ENCODE data around the gene BDNF. TPM values are rescaled to one million over a fixed set of nuclear protein-coding genes. Genes with fewer than 3 reads are reported as not detected.
"Not testable (repeated sequence)": the region's sequence is repeated elsewhere in the genome, so short reads cannot be mapped to it uniquely, and the experiment has no call there.

The BDNF gene
- total and polyA plus RNA-seq, 12 donors: 0.16 to 19.1 (median 2.5) TPM

DNA sequence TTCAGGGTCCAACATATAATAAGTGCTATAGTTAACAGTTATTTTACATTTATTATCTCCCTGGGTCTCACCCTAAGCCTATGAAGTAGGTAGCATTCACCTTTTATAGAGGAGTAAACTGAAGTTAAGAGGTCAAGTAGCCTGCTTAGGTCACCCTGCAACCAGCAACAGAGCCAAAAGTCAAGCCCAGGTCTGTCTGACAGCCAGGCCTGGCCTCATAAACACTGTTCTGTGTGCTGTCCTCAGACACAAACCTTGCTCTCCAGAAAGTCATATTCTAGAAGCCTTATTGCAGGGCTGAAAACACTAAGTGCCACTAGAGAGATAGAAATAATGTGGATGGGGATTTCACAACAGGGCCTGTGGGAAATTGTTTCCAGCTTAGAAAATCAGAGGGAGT, 59.3 kb downstream of the BDNF start:
- no peaks in the 10 kb centered on the region for H3K36me3 ChIP-seq
- no peaks in the 10 kb centered on the region for H3K27me3 ChIP-seq
- H3K4me3 ChIP-seq: no peak overlapping the region
- DNase-seq (peak in 1 of 2 donors; percentile 22), ATAC-seq (peak in 6 of 8 donors; percentile 63 to 84 (median 82))
- peak overlapping the region in 4 of 10 donors; percentile 14 to 60 (median 40) for H3K27ac ChIP-seq
- intact Hi-C loops (cut with DNase I): loop anchor here in 2 of 10 donors (10.0 kb wide), 2 partner anchors 106 to 116 kb away; no protein-coding TSS in a partner anchor
- H3K9me3 ChIP-seq: peaks cover 0 to 10% (median 0%) of the 10 kb centered on the region in 11 donors
- TF ChIP-seq, protein P1, sequence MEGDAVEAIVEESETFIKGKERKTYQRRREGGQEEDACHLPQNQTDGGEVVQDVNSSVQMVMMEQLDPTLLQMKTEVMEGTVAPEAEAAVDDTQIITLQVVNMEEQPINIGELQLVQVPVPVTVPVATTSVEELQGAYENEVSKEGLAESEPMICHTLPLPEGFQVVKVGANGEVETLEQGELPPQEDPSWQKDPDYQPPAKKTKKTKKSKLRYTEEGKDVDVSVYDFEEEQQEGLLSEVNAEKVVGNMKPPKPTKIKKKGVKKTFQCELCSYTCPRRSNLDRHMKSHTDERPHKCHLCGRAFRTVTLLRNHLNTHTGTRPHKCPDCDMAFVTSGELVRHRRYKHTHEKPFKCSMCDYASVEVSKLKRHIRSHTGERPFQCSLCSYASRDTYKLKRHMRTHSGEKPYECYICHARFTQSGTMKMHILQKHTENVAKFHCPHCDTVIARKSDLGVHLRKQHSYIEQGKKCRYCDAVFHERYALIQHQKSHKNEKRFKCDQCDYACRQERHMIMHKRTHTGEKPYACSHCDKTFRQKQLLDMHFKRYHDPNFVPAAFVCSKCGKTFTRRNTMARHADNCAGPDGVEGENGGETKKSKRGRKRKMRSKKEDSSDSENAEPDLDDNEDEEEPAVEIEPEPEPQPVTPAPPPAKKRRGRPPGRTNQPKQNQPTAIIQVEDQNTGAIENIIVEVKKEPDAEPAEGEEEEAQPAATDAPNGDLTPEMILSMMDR (IDR thresholded peaks at IDR 0.05): no peak
- H3K4me1 ChIP-seq: peaks cover 0 to 10% (median 0%) of the 10 kb centered on the region in 9 donors

DNA sequence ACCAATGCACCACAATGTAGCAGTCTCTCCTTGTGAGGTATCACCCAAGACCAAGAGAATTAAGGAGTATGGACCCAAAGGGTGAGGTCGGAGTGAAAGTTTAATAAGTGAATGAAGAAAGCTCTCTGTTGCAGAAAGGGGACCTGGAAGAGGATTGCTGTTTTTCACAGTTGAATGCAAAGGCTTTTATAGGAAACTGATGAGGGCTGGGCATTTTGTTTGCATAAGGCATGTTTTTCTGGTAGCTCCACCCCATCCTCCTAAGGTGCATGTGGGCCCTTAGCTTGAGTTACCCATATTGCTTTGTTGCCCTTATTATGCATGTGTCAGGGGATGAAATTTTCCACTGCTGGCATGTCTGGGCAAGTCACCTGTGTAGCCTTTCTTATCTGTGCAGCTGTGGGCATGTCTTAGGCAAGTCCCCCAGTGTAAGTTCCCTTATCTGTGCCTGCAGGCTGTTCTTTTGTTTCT, 64.7 kb downstream of the BDNF start:
- intact Hi-C loops (cut with DNase I): no loop called here
- 79 to 85% methylated on average over 1 of the region's 1 CpG for WGBS, 2 donors

DNA sequence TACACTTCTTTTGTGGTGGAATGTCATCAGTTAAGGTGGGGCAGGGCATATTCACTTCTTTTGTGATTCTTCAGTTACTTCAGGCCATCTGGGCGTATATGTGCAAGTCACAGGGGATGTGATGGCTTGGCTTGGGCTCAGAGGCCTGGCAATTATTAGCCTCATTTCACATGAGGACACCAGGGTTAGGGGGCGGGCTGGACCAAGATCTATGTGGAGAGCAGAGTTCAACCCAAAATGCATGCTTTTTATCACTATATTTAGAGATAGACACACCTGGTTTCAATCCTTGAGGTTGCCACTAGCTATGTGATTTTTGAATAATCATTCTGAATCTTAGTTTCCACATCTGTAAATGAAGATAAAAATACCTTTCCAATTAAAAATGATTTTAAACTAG, 65.5 kb downstream of the BDNF start:
- H3K4me1 ChIP-seq; H3K4me3 ChIP-seq; H3K36me3 ChIP-seq; intact Hi-C loops (cut with DNase I); H3K27me3 ChIP-seq; ATAC-seq; DNase-seq; H3K27ac ChIP-seq: not testable (repeated sequence)
- 86 to 98% methylated on average over 2 of the region's 2 CpGs for WGBS, 2 donors
- H3K9me3 ChIP-seq: peaks cover 0 to 21% (median 4%) of the 10 kb centered on the region in 11 donors

More for the DNA sequence above, 64.7 kb downstream of the BDNF start:
- Histone ChIP-seq H3K27me3 (no peaks in the 10 kb centered on the region), H3K4me3 (no peak overlapping the region), H3K36me3 (no peaks in the 10 kb centered on the region), H3K27ac (no peak overlapping the region), H3K9me3 (peaks cover 0 to 21% (median 4%) of the 10 kb centered on the region in 11 donors), H3K4me1 (no peaks in the 10 kb centered on the region)
- ATAC-seq: no peak
- TF ChIP-seq, protein P1 (IDR thresholded peaks at IDR 0.05): no peak
- no peak for DNase-seq

DNA sequence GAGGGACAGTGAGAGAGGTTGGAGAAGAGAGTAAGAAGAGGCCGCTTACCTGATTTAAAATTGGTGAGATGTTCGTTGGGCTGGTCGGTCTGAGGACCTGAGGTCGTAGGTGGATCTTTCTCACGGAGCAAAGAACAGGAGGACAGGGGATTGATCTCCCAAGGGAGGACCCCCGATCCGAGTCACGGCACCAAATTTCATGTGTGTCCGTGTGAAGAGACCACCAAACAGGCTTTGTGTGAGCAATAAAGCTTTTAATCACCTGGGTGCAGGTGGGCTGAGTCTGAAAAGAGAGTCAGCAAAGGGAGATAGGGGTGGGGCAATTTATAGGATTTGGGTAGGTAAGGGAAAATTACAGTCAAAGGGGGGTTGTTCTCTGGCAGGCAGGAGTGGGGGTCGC, 66.0 kb downstream of the BDNF start:
- 88 to 94% methylated on average over 10 of the region's 10 CpGs for WGBS, 2 donors
- H3K27ac ChIP-seq; H3K36me3 ChIP-seq; H3K27me3 ChIP-seq; H3K4me1 ChIP-seq; DNase-seq; intact Hi-C loops (cut with DNase I); H3K4me3 ChIP-seq; ATAC-seq: not testable (repeated sequence)
- H3K9me3 ChIP-seq: peaks cover 0 to 21% (median 4%) of the 10 kb centered on the region in 11 donors

DNA sequence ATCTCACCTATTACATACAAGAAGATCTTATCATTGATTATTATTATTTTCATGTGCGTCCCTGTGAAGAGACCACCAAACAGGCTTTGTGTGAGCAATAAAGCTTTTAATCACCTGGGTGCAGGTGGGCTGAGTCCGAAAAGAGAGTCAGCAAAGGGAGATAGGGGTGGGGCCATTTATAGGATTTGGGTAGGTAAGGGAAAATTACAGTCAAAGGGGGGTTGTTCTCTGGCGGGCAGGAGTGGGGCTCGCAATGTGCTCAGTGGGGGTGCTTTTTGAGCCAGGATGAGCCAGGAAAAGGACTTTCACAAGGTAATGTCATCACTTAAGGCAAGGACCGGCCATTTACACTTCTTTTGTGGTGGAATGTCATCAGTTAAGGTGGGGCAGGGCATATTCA, 71.2 kb downstream of the BDNF start:
- H3K4me3 ChIP-seq, ATAC-seq, H3K36me3 ChIP-seq, H3K27me3 ChIP-seq, H3K27ac ChIP-seq, H3K4me1 ChIP-seq, DNase-seq, H3K9me3 ChIP-seq: not testable (repeated sequence)
- intact Hi-C loops (cut with DNase I): loop anchor here in 1 of 10 donors (10.0 kb wide), 1 partner anchor 94 kb away; no protein-coding TSS in a partner anchor
- WGBS, 2 donors: 90% methylated on average over 5 of the region's 5 CpGs

DNA sequence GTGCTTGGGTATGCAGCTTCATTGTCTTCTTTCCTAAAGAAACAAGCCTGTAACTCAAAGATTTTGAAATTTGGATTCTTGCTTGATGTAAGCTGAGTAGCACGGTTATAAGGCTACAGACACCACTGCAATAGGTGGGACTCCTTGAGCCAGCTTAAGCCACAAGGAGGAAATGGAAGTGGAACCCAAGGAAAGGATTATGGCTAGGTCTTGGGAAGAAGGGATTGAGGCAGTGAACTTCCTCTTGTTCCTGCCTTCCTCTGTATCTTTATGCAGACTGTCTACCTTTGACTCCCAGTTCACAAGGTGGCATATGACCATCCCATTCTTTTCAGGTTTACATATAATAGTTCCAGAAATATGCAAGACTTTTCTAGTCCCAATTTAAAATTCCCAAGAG, 72.3 kb downstream of the BDNF start:
- WGBS, 2 donors: 87 to 88% methylated on average over 1 of the region's 1 CpG
- no peak for DNase-seq
- Histone ChIP-seq H3K4me3 (no peak overlapping the region), H3K4me1 (peaks cover 0 to 3% (median under 1%) of the 10 kb centered on the region in 9 donors), H3K27ac (no peak overlapping the region), H3K9me3 (no peaks in the 10 kb centered on the region), H3K36me3 (no peaks in the 10 kb centered on the region), H3K27me3 (no peaks in the 10 kb centered on the region)
- TF ChIP-seq, protein P1 (IDR thresholded peaks at IDR 0.05): no peak
- ATAC-seq: no peak
- intact Hi-C loops (cut with DNase I): loop anchor here in 1 of 10 donors (10.0 kb wide), 1 partner anchor 93 kb away; no protein-coding TSS in a partner anchor
